Mesendoderm (in vitro differentiated cells): Measurements from ENCODE around the gene RPL4.
A peak's percentile ranks its signal among the peaks of the same experiment; 100 is the strongest.

ENCODE experiments used
- DNase-seq: peaks from one replicate; pipeline ENCODE4 v3.0.0; 2013
- H2AK5ac ChIP-seq: 2 replicates; pipeline ENCODE4 v1.6.1; 2013; ENCODE audit warnings: low read length, inconsistent platforms
- H2BK120ac ChIP-seq: 2 replicates; pipeline ENCODE4 v1.6.1; 2013; ENCODE audit warnings: low read depth, mild to moderate bottlenecking, low read length, moderate library complexity, mixed read lengths
- H2BK15ac ChIP-seq: replicated peaks from 2 replicates; pipeline ENCODE4 v1.6.1; 2013; ENCODE audit warnings: low read depth, mild to moderate bottlenecking, moderate library complexity
- H2BK5ac ChIP-seq: 2 replicates; pipeline ENCODE4 v1.6.1; 2013; ENCODE audit warnings: low read length, inconsistent platforms
- H3K18ac ChIP-seq: 2 replicates; pipeline ENCODE4 v1.6.1; 2013; ENCODE audit warnings: mild to moderate bottlenecking, low read length, mixed read lengths
- H3K23ac ChIP-seq: one replicate; pipeline ENCODE4 v1.6.1; 2013; ENCODE audit warnings: low read length
- H3K27ac ChIP-seq: 2 replicates; pipeline ENCODE4 v1.5.1; 2013; ENCODE audit warnings: low read depth, mild to moderate bottlenecking, inconsistent platforms, low read length, moderate library complexity
- H3K27me3 ChIP-seq: 2 replicates; pipeline ENCODE4 v1.6.1; 2013; ENCODE audit warnings: low read length, control low read depth, mild to moderate bottlenecking, inconsistent platforms; ENCODE audit not compliant: insufficient read depth, poor library complexity
- H3K36me3 ChIP-seq: 2 replicates; pipeline ENCODE4 v1.6.1; 2013; ENCODE audit warnings: low read length, inconsistent platforms; ENCODE audit not compliant: control insufficient read depth, insufficient read depth
- H3K4ac ChIP-seq: one replicate; pipeline ENCODE4 v1.6.1; 2013; ENCODE audit warnings: low read depth, mild to moderate bottlenecking, low read length, moderate library complexity
- H3K4me1 ChIP-seq: 2 replicates; pipeline ENCODE4 v1.6.1; 2013; ENCODE audit warnings: low read depth, low read length, inconsistent platforms; ENCODE audit not compliant: control insufficient read depth
- H3K4me2 ChIP-seq: 2 replicates; pipeline ENCODE4 v1.6.1; 2013; ENCODE audit warnings: low read length
- H3K4me3 ChIP-seq: 2 replicates; pipeline ENCODE4 v1.5.1; 2013; ENCODE audit warnings: mild to moderate bottlenecking, low read length
- H3K56ac ChIP-seq: one replicate; pipeline ENCODE4 v1.6.1; 2013; ENCODE audit warnings: low read length
- H3K79me1 ChIP-seq: 2 replicates; pipeline ENCODE4 v1.6.1; 2013; ENCODE audit warnings: low read length, inconsistent platforms
- H3K79me2 ChIP-seq: 2 replicates; pipeline ENCODE4 v1.6.1; 2013; ENCODE audit warnings: mild to moderate bottlenecking, low read length; ENCODE audit not compliant: control insufficient read depth, insufficient read depth
- H3K9ac ChIP-seq: 2 replicates; pipeline ENCODE4 v1.6.1; 2013; ENCODE audit warnings: low read length, inconsistent platforms
- H4K5ac ChIP-seq: one replicate; pipeline ENCODE4 v1.6.1; 2013; ENCODE audit warnings: low read length
- H4K8ac ChIP-seq: one replicate; pipeline ENCODE4 v1.6.1; 2013; ENCODE audit warnings: low read depth, mild to moderate bottlenecking, control low read depth, low read length, moderate library complexity
- WGBS: extraction: QIAGEN DNeasy Blood & Tissue Kit; methylation state at CpG from one replicate; pipeline ENCODE4 v1.1.7; 2013; ENCODE audit warnings: low lambda C conversion rate, missing lambda C conversion rate; ENCODE audit not compliant: insufficient coverage; ENCODE audit errors: extremely low coverage; 5-methylcytosine and 5-hydroxymethylcytosine counted together

Gene RPL4

DNA sequence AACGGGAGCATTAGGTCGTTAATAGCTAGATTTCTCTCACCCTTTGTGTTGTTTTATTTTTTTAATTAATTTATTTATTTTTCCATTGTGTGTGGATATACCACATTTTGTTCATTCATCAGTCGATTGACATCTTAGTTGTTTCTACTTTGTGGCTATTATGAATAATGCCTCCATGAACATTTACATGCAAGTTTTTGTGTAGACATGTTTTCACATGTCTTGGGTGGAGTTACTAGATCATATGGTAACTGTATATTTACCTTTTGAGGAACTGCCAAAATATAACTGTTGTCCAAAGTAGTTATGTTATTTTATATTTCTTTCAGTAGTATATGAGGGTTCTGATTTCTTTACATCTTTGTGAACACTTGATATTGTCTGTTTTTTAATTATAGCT lies 19.3 kb upstream of the RPL4 start:
- Histone ChIP-seq H3K4ac (no peak overlapping the region), H3K4me3 (no peak overlapping the region), H3K79me2 (no peaks in the 10 kb centered on the region), H2BK15ac (no peak overlapping the region), H3K9ac (no peak overlapping the region), H2BK120ac (no peak overlapping the region), H2BK5ac (no peak overlapping the region), H3K27ac (no peak overlapping the region), H3K79me1 (no peaks in the 10 kb centered on the region), H3K4me2 (no peak overlapping the region), H4K8ac (no peak overlapping the region), H2AK5ac (no peak overlapping the region), H3K36me3 (peaks cover 1% of the 10 kb centered on the region), H3K18ac (no peak overlapping the region), H4K5ac (no peak overlapping the region), H3K56ac (no peak overlapping the region), H3K27me3 (no peaks in the 10 kb centered on the region), H3K4me1 (no peaks in the 10 kb centered on the region), H3K23ac (no peak overlapping the region)
- no CpG with 5 or more reads among the region's 3 CpGs for WGBS
- no peak for DNase-seq

GRCh38 chr15:66515901-66516322 lies 11.3 kb upstream of the RPL4 start:
- Histone ChIP-seq H3K4ac (no peak overlapping the region), H2AK5ac (no peak overlapping the region), H3K9ac (no peak overlapping the region), H3K56ac (no peak overlapping the region), H3K4me1 (no peaks in the 10 kb centered on the region), H3K79me2 (no peaks in the 10 kb centered on the region), H3K36me3 (peaks cover 2% of the 10 kb centered on the region), H3K27ac (no peak overlapping the region), H3K27me3 (no peaks in the 10 kb centered on the region), H4K5ac (no peak overlapping the region), H2BK120ac (no peak overlapping the region), H2BK15ac (no peak overlapping the region), H3K4me3 (no peak overlapping the region), H4K8ac (no peak overlapping the region), H3K4me2 (no peak overlapping the region), H3K18ac (no peak overlapping the region), H3K79me1 (no peaks in the 10 kb centered on the region), H2BK5ac (no peak overlapping the region), H3K23ac (peak overlapping the region; percentile 15)
- no CpG with 5 or more reads among the region's 2 CpGs for WGBS
- DNase-seq = peak; percentile 67

DNA sequence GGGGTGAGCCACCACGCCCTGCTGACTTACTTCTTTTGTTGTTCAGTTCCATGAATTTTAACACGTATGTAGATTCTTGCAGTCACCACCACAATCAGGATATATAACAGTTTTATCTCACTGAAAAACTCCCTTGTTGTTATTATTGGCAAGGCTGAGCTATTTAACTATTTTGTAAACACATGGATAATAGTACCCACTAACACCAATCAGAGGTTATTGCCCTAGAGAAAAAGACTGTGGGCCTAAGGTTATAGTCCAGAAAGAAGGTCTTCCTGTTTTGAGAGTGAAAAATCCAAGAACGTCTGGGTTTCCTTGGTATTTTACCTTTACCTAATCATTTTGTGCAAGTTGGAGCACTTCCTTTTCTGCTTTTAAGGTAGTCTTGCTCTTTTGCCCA lies 9.9 kb upstream of the RPL4 start:
- H3K36me3 ChIP-seq = peaks cover 2% of the 10 kb centered on the region
- H3K79me1 ChIP-seq = no peaks in the 10 kb centered on the region
- H3K18ac ChIP-seq = no peak overlapping the region
- H2BK120ac ChIP-seq = no peak overlapping the region
- H3K27me3 ChIP-seq = no peaks in the 10 kb centered on the region
- no peak overlapping the region for H3K27ac ChIP-seq
- H4K5ac ChIP-seq = no peak overlapping the region
- no peak overlapping the region for H3K4me2 ChIP-seq
- H3K9ac ChIP-seq = no peak overlapping the region
- H3K23ac ChIP-seq = no peak overlapping the region
- H3K4me1 ChIP-seq = no peaks in the 10 kb centered on the region
- H2AK5ac ChIP-seq = no peak overlapping the region
- H3K4ac ChIP-seq = no peak overlapping the region
- no CpG with 5 or more reads among the region's 3 CpGs for WGBS
- H2BK15ac ChIP-seq = no peak overlapping the region
- no peaks in the 10 kb centered on the region for H3K79me2 ChIP-seq
- DNase-seq = no peak
- no peak overlapping the region for H2BK5ac ChIP-seq
- H3K4me3 ChIP-seq = no peak overlapping the region
- H4K8ac ChIP-seq = no peak overlapping the region
- no peak overlapping the region for H3K56ac ChIP-seq

GRCh38 chr15:66508293-66508883 lies 3.7 kb upstream of the RPL4 start:
- H3K4me2 ChIP-seq = no peak overlapping the region
- no peak overlapping the region for H2BK15ac ChIP-seq
- H2BK5ac ChIP-seq = no peak overlapping the region
- no peak overlapping the region for H3K27ac ChIP-seq
- H3K36me3 ChIP-seq = no peaks in the 10 kb centered on the region
- H3K4me3 ChIP-seq = no peak overlapping the region
- WGBS = no CpG with 5 or more reads among the region's 3 CpGs
- peaks cover 29% of the 10 kb centered on the region for H3K79me2 ChIP-seq
- no peaks in the 10 kb centered on the region for H3K27me3 ChIP-seq
- H3K4me1 ChIP-seq = peaks cover 3% of the 10 kb centered on the region
- H3K79me1 ChIP-seq = peaks cover 6% of the 10 kb centered on the region
- H3K23ac ChIP-seq = no peak overlapping the region
- no peak overlapping the region for H4K5ac ChIP-seq
- H3K9ac ChIP-seq = no peak overlapping the region
- no peak overlapping the region for H3K4ac ChIP-seq
- no peak overlapping the region for H3K18ac ChIP-seq
- no peak overlapping the region for H3K56ac ChIP-seq
- no peak overlapping the region for H4K8ac ChIP-seq
- no peak for DNase-seq
- H2BK120ac ChIP-seq = no peak overlapping the region
- no peak overlapping the region for H2AK5ac ChIP-seq

DNA sequence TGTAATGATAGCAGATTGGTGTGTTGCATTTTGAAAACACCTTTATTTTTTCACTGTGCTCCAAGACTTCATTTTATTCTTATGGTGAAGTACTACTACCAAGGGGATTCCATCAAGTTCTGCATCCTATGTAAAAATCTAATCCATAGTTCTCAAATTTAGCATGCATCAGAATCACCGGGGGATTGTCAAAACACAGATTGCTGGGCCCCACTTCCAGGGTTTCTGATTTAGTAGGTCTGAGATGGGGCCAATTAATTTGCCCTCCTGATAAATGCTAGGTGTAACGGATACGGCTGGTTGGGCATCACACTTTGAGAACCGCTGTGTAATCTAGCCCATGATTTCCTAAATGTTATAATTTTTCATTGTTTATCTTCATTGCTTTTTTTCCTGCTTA lies 1.2 kb upstream of the RPL4 start:
- Histone ChIP-seq H3K18ac (no peak overlapping the region), H3K27ac (peak overlapping the region; percentile 71), H2BK15ac (no peak overlapping the region)

GRCh38 chr15:66505430-66505811 lies 766 bp upstream of the RPL4 start:
- no peak for DNase-seq
- H3K4me2 ChIP-seq = peak overlapping the region; percentile 89
- peak overlapping the region; percentile 99 for H3K56ac ChIP-seq
- H4K8ac ChIP-seq = no peak overlapping the region
- H3K18ac ChIP-seq = peak overlapping the region; percentile 91
- peak overlapping the region; percentile 75 for H2AK5ac ChIP-seq
- H3K4me1 ChIP-seq = peaks cover 3% of the 10 kb centered on the region
- peak overlapping the region; percentile 96 for H3K9ac ChIP-seq
- H3K4ac ChIP-seq = peak overlapping the region; percentile 84
- H3K36me3 ChIP-seq = peaks cover 4% of the 10 kb centered on the region
- H3K79me2 ChIP-seq = peaks cover 46% of the 10 kb centered on the region
- H2BK5ac ChIP-seq = peak overlapping the region; percentile 39
- WGBS = no CpG with 5 or more reads among the region's 13 CpGs
- H2BK15ac ChIP-seq = no peak overlapping the region
- no peaks in the 10 kb centered on the region for H3K27me3 ChIP-seq
- no peak overlapping the region for H4K5ac ChIP-seq
- peak overlapping the region; percentile 71 for H3K27ac ChIP-seq
- peak overlapping the region; percentile 99 for H3K4me3 ChIP-seq
- peak overlapping the region; percentile 20 for H3K23ac ChIP-seq
- H2BK120ac ChIP-seq = no peak overlapping the region
- peaks cover 6% of the 10 kb centered on the region for H3K79me1 ChIP-seq

More for the DNA sequence above, 1.2 kb upstream of the RPL4 start:
- Histone ChIP-seq H3K23ac (no peak overlapping the region), H2BK120ac (no peak overlapping the region), H3K79me1 (peaks cover 6% of the 10 kb centered on the region), H2AK5ac (no peak overlapping the region), H3K4me3 (peak overlapping the region; percentile 99), H3K4me1 (peaks cover 3% of the 10 kb centered on the region), H3K27me3 (no peaks in the 10 kb centered on the region), H4K8ac (no peak overlapping the region), H2BK5ac (no peak overlapping the region), H3K4me2 (peak overlapping the region; percentile 89), H3K36me3 (peaks cover 4% of the 10 kb centered on the region), H3K79me2 (peaks cover 46% of the 10 kb centered on the region), H3K9ac (peak overlapping the region; percentile 96), H4K5ac (no peak overlapping the region), H3K4ac (no peak overlapping the region), H3K56ac (peak overlapping the region; percentile 99)
- DNase-seq = no peak
- WGBS = no CpG with 5 or more reads among the region's 4 CpGs
